ENCODE results near the gene HOMER2.

- TF ChIP-seq EP300 (IDR thresholded peaks at IDR 0.05): no peak
- no peak for TF ChIP-seq POLR2A (IDR thresholded peaks at IDR 0.05)
Observed at GRCh38 chr15:82900511-82901060, 51.9 kb downstream of the HOMER2 start.

Measured in stomach (tissue), 4 donors.